Activated T-cell treated with anti-CD3 and anti-CD28 coated beads, Interleukin-2, amount 50 U/mL, for 72 hours (primary cell): ENCODE data around the gene HIPK4. TPM values are rescaled to one million over a fixed set of nuclear protein-coding genes. Genes with fewer than 3 reads are reported as not detected.
"Not testable (repeated sequence)": the region's sequence is repeated elsewhere in the genome, so short reads cannot be mapped to it uniquely, and the experiment has no call there.

Source experiments
- ATAC-seq, 2 donors: fragments of 150-1000 bp; cut with Tn5 transposase; replicated peaks in 1 of 2; 2 replicates each; pipeline ENCODE4 v1.10.0; 2021; ENCODE audit warnings: moderate library complexity in 2 of 2, mild to moderate bottlenecking in 1 of 2
- DNase-seq, 2 donors: peaks; one replicate each; pipeline ENCODE4 v3.0.0; 2021 to 2022; ENCODE audit warnings: mixed read lengths in 1 of 2
- H3K27ac Mint-ChIP-seq: one replicate; pipeline ENCODE4 v1.8.0; 2022; ENCODE audit warnings: mild to moderate bottlenecking, moderate library complexity, mixed read lengths
- H3K27me3 Mint-ChIP-seq: one replicate; pipeline ENCODE4 v1.8.0; 2022; ENCODE audit warnings: low read depth, mixed read lengths
- H3K36me3 Mint-ChIP-seq, 2 donors: one replicate each; pipeline ENCODE4 v1.8.0; 2022; ENCODE audit warnings: mixed read lengths in 2 of 2, mild to moderate bottlenecking in 1 of 2; ENCODE audit not compliant: insufficient read depth in 2 of 2
- H3K4me1 Mint-ChIP-seq: one replicate; pipeline ENCODE4 v1.8.0; 2022; ENCODE audit warnings: low read depth, mixed read lengths
- H3K4me3 Mint-ChIP-seq, 2 donors: one replicate each; pipeline ENCODE4 v1.8.0; 2022; ENCODE audit warnings: mild to moderate bottlenecking in 2 of 2, mixed read lengths in 2 of 2, moderate library complexity in 2 of 2
- H3K9me3 Mint-ChIP-seq, 2 donors: one replicate each; pipeline ENCODE4 v1.8.0; 2022; ENCODE audit warnings: mixed read lengths in 2 of 2
- total RNA-seq, 2 donors: library from RNA; stranded (reverse); gene quantifications; one replicate each; pipeline ENCODE4 v1.2.3, GENCODE V29; 2022

Gene HIPK4
- total RNA-seq, 2 donors from 2014 or later, result 0.12 TPM; not detected in 1

DNA sequence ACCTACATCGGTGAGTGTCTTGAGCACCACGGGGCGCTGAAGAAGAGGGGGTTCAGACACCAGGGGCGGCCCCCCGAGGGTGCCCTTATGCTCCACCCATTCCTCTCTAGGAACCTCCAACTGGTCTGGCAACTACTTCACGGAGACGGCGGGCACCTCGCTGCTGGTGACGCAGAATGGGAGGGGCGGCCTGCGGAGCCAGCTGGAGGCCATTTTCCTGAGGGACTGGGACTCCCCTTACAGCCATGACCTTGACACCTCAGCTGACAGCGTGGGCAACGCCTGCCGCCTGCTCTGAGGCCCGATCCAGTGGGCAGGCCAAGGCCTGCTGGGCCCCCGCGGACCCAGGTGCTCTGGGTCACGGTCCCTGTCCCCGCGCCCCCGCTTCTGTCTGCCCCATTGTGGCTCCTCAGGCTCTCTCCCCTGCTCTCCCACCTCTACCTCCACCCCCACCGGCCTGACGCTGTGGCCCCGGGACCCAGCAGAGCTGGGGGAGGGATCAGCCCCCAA, 12.1 kb downstream of the HIPK4 start:
- ATAC-seq (no peak), DNase-seq (no peak)
- Mint-ChIP-seq H3K4me1 (no peaks in the 10 kb centered on the region), H3K27me3 (no peaks in the 10 kb centered on the region), H3K9me3 (no peaks in the 10 kb centered on the region), H3K27ac (no peak overlapping the region), H3K36me3 (no peaks in the 10 kb centered on the region), H3K4me3 (no peak overlapping the region)

DNA sequence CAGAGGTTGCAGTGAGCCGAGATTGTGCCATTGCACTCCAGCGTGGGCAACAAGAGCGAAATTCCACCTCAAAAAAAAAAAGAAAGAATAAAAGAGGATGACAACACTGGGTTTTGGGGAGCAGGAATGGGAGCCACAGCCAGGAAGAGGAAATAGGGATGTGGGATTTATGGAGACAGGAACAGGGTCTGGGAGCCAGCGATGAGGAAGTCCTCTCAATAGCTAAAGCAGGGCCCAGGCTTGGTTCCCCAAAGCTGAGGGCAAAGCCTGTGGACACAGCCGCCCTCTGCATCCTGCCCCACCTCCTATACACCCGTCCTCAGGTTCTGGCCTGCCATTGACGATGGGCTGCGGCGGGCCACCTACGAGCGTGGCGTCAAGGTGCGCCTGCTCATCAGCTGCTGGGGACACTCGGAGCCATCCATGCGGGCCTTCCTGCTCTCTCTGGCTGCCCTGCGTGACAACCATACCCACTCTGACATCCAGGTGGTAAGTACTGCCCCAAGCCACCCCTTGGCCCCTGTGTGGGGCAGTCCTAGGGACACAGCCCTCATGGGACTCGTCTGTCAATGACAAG, 13.6 kb downstream of the HIPK4 start:
- ATAC-seq, result no peak
- H3K9me3 Mint-ChIP-seq, result no peaks in the 10 kb centered on the region
- H3K4me3 Mint-ChIP-seq, result no peak overlapping the region
- no peaks in the 10 kb centered on the region for H3K27me3 Mint-ChIP-seq
- no peaks in the 10 kb centered on the region for H3K36me3 Mint-ChIP-seq
- no peak overlapping the region for H3K27ac Mint-ChIP-seq
- DNase-seq, result no peak
- H3K4me1 Mint-ChIP-seq, result no peaks in the 10 kb centered on the region

DNA sequence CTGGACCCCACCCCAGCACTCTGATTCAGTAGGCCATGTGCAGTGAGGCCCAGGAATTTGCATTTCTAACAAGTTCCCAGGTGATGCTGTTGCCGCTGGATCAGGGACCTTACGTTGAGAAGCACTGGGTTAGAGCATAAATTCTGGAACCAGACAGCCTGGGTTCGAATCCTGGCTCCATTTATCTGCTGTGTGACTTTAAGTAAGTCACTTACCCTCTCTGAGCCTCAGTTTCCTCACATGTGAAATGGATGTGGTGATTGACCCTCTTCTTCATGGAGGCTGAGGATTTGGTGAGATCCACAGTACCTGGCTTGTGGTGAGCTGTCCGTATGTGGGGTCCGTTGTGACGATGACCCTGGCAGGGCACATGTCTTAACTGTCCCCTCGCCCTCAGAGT, 15.9 kb downstream of the HIPK4 start:
- H3K27ac Mint-ChIP-seq, result no peak overlapping the region
- H3K4me3 Mint-ChIP-seq, result no peak overlapping the region
- ATAC-seq (no peak), DNase-seq (no peak)
- no peaks in the 10 kb centered on the region for H3K4me1 Mint-ChIP-seq
- H3K27me3 Mint-ChIP-seq, result no peaks in the 10 kb centered on the region
- H3K9me3 Mint-ChIP-seq, result no peaks in the 10 kb centered on the region
- H3K36me3 Mint-ChIP-seq, result peaks cover 0 to 2% of the 10 kb centered on the region in 2 donors

DNA sequence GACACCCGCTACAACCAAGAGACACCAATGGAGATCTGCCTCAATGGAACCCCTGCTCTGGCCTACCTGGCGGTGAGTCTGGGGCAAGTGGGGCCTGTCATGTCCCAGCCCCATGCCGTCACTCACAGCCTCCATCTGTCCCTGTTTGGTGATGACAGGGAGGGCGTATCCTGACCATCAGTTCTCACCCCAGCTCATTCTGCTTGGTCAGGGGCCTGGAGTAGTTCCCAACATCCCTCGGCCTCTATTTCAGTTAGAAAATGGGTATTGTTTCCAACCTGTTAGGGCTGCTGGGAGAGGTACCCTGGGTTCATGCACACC, 18.2 kb downstream of the HIPK4 start:
- Mint-ChIP-seq H3K4me1 (no peaks in the 10 kb centered on the region), H3K36me3 (peaks cover 0 to 2% of the 10 kb centered on the region in 2 donors), H3K9me3 (no peaks in the 10 kb centered on the region), H3K27me3 (no peaks in the 10 kb centered on the region), H3K4me3 (no peak overlapping the region), H3K27ac (no peak overlapping the region)
- DNase-seq (no peak), ATAC-seq (no peak)

DNA sequence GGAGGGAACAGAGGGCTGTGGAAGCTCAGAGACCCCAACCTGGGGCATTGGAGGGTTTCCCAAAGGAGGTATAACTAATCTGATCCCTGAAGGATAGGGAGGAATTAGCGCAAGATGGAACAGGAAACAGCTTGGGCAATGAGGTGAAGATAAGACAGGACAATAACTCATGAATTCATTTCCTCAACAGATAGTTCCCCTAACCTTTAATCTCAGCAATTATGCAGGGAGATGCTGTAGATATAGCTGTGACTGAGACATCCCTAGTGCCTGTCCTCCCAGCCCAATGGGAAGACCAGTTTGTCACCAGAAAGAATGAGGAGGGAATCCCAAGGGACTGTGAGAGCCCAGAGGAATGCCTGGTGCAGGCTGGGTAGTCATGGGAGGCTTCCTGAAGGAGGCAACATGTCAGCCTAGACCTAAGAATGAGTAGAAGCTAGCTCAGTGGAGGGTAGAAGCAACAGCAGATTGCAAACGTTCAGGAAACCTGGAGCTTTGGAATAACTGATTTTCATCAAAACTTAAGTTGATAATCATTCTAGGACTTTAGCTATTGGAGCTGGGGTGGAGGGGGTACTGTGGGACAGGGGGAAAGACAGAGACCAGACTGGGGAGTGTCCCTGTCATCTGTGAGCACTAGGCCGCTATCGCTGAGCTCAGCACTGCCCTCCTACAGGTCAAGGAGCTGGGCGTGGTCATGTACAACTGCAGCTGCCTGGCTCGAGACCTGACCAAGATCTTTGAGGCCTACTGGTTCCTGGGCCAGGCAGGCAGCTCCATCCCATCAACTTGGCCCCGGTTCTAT, 18.8 kb downstream of the HIPK4 start:
- Mint-ChIP-seq H3K4me3 (no peak overlapping the region), H3K36me3 (peaks cover 0 to 2% of the 10 kb centered on the region in 2 donors)

DNA sequence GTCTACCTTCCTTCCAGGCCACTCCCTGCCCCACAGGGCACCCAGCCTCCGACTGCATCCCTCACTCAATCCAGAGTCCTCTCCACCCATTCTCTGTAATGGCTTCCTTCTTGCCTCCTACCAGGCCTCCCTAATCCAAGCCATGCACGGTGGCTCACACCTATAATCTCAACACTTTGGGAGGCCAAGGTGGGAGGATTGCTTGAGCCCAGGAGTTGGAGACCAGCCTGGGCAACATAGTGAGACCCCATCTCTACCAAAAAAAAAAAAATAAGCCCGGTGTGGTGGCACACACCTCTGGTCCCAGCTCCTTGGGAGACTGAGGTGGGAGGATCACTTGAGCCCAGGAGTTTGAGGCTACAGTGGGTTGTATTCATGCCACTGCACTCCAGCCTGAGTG, 19.7 kb downstream of the HIPK4 start:
- not testable (repeated sequence) for H3K4me1 Mint-ChIP-seq, H3K9me3 Mint-ChIP-seq, H3K36me3 Mint-ChIP-seq, H3K27me3 Mint-ChIP-seq, H3K27ac Mint-ChIP-seq, ATAC-seq, H3K4me3 Mint-ChIP-seq, DNase-seq

More for the DNA sequence above, 18.8 kb downstream of the HIPK4 start:
- no peak overlapping the region for H3K27ac Mint-ChIP-seq
- no peak for ATAC-seq
- DNase-seq, result no peak
- H3K27me3 Mint-ChIP-seq, result no peaks in the 10 kb centered on the region
- no peaks in the 10 kb centered on the region for H3K9me3 Mint-ChIP-seq
- H3K4me1 Mint-ChIP-seq, result no peaks in the 10 kb centered on the region

DNA sequence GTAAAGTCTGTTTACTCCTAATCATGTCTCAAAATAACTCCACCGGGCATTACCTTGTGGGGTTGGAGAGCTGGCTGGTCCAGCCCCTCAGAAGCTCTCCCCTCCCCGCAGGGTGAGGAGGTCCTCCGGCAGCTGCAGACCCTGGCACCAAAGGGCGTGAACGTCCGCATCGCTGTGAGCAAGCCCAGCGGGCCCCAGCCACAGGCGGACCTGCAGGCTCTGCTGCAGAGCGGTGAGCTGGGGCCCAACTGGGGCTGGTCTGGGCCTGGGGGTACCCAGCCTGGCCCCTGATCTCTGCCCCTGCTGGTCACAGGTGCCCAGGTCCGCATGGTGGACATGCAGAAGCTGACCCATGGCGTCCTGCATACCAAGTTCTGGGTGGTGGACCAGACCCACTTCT, 20.2 kb downstream of the HIPK4 start:
- DNase-seq (no peak), ATAC-seq (no peak)
- Mint-ChIP-seq H3K36me3 (peaks cover 0 to 2% of the 10 kb centered on the region in 2 donors), H3K27ac (no peak overlapping the region), H3K4me1 (peaks cover 8% of the 10 kb centered on the region), H3K4me3 (no peak overlapping the region), H3K9me3 (no peaks in the 10 kb centered on the region), H3K27me3 (no peaks in the 10 kb centered on the region)

DNA sequence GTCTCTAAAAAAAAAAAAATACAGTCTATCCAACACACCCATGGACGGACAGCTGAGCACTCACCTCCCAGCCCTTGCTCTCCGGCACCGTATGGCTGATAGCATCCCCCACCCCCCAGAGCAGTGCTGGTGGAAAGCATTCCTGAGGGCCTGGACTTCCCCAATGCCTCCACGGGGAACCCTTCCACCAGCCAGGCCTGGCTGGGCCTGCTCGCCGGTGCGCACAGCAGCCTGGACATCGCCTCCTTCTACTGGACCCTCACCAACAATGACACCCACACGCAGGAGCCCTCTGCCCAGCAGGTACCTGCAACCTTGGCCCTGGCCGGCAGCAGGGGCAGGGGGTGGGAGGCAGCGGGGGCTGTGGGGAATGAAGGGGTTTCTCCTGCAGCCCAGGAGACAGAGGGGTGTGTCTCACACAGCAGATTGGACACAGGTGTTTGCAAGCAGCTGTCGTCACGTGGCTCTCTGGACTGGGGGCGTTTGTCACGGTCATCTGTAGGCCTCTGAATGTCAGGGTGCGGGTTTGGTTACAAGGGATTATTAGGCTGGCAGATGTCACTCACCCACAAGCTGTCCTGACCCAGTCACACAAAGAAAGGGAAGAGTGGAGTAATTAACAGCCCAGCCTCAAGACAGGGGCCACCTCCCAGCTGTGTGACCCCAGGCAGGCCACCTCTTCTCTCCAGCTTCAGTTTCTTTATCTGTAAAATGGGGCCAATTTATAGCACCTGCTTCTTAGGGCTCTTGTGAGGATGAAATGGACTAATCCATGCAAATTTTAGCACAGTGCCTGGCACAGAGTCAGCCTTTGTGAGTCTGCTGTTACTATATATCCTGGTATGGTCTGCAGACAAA, 22.2 kb downstream of the HIPK4 start:
- Mint-ChIP-seq H3K36me3 (peaks cover 0 to 2% of the 10 kb centered on the region in 2 donors), H3K9me3 (no peaks in the 10 kb centered on the region), H3K27ac (no peak overlapping the region), H3K4me3 (no peak overlapping the region), H3K27me3 (no peaks in the 10 kb centered on the region), H3K4me1 (peaks cover 15% of the 10 kb centered on the region)
- no peak for DNase-seq
- no peak for ATAC-seq

DNA sequence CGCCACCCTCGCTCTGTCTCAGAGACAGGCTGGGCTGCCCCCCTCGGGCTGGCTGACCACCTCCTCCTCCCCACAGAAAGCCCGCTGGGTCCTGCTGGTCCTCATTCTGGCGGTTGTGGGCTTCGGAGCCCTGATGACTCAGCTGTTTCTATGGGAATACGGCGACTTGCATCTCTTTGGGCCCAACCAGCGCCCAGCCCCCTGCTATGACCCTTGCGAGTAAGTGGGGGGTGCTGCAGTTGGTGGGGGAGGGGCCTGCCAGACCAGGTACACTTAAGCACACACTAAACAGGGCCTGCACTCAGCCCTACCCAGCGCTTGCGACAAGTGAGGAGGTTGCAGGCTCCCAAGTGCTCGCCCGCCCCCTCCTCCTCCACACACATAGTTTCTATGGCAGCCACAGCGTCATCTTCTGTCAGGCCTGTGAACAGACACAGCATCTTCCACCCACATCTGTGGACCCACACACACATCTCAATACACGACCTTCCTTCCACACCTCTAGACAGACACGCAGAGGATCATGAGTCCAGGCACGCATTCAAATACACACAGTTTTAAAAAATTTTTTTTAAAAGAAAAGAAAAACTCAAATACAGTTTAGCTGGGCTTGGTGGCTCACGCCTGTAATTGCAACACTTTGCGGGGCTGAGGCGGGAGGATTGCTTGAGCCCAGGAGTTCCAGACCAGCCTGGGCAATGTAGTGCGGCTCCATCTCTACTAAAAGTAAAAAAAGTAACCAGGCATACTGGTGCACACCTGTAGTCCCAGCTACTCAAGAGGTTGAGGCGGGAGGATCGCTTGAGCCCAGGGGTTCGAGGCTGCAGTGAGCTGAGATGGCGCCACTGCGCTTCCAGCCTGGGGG, 23.1 kb downstream of the HIPK4 start:
- H3K4me3 Mint-ChIP-seq, result no peak overlapping the region
- DNase-seq, result no peak
- peaks cover 0 to 2% of the 10 kb centered on the region in 2 donors for H3K36me3 Mint-ChIP-seq
- H3K27me3 Mint-ChIP-seq, result no peaks in the 10 kb centered on the region
- ATAC-seq, result no peak
- no peaks in the 10 kb centered on the region for H3K9me3 Mint-ChIP-seq
- H3K4me1 Mint-ChIP-seq, result peaks cover 15% of the 10 kb centered on the region
- H3K27ac Mint-ChIP-seq, result no peak overlapping the region

DNA sequence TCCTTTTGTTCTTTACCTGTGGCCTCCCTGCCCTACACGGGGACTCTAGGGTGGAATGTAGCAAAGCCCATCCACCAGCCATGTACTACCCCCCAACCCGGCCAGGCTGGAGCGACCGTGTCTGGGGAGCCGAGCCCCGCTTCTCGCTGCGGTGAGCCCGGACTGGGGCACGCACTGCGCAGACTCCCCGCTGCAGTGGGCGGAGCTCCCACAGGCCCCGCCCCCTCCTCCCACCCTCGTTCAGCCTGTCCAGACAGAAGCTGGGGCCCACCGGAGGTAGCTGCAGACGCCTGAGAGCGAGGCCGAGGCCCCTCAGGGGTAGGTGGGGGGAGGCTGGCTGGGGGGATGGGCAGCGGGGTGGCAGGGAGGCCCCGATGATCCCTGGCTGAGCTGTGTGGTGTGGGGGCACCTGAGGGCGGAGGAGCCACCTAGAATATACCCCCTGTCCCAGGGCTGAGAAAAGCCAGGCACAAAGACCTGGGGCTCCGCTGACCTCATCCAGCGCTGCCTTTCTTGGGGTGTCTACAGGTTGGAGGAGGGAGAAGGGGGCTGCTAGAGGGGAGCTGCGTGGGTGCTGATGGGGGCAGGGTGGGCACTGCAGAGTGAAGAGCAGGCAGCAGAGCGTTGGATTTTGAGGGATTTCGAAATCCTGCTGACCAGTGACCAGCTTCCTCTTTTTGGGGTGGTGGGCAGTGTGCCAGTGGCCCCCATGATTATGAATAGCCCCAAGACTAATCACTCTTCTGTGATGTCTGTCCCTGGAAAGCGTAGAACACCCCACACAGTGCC, 24.2 kb downstream of the HIPK4 start:
- Mint-ChIP-seq H3K4me3 (peak overlapping the region; percentile 47 to 68), H3K27ac (no peak overlapping the region), H3K4me1 (peaks cover 15% of the 10 kb centered on the region), H3K36me3 (peaks cover 0 to 2% of the 10 kb centered on the region in 2 donors), H3K9me3 (no peaks in the 10 kb centered on the region), H3K27me3 (no peaks in the 10 kb centered on the region)
- ATAC-seq, result peak; percentile 72 to 79
- peak; percentile 39 to 43 for DNase-seq

DNA sequence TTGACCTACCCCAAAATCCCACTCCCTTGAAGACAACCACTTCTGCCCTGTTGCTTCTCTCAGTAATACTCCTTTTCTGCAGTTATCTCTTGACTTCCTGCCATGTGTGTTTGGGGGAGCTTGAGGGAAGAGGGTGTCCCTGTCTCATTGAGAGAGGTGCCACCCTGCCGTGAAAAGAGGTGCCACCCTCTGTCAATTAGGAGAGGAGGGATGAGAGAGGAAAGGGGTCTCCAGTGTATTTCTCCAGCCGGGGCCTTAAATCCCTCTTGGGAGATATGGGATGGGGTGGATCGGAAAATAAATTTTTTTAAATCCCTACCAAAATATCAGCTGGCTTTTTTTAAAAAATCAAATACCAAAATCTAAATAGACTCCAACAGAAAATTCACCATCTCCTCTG, 25.0 kb downstream of the HIPK4 start:
- Mint-ChIP-seq H3K4me1 (peaks cover 15% of the 10 kb centered on the region), H3K36me3 (no peaks in the 10 kb centered on the region), H3K27me3 (no peaks in the 10 kb centered on the region), H3K27ac (no peak overlapping the region), H3K9me3 (no peaks in the 10 kb centered on the region), H3K4me3 (peak overlapping the region; percentile 34 to 68)
- DNase-seq, result no peak
- ATAC-seq, result no peak

DNA sequence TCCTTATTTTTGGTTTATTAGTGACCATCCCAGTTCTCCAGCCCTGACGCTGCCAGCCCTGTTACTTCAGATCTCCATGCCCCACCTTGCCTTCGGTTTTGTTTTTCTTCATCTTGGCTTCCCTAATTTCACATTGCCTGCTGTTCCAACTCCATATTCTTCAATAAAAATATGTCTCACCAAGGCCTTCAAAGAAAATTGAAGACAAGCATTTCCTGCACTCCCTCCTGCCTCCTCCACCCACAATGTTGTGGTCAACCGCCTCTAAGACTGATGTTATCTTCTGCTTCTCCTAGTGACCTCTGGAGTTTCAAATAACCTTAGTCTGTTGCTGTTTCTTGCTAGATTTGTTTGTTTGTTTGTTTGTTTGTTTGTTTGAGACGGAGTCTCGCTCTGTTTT, 26.9 kb downstream of the HIPK4 start:
- no peak overlapping the region for H3K4me3 Mint-ChIP-seq
- no peak for ATAC-seq

More for the DNA sequence above, 26.9 kb downstream of the HIPK4 start:
- Mint-ChIP-seq H3K27ac (no peak overlapping the region), H3K9me3 (no peaks in the 10 kb centered on the region), H3K27me3 (no peaks in the 10 kb centered on the region), H3K36me3 (no peaks in the 10 kb centered on the region), H3K4me1 (peaks cover 15% of the 10 kb centered on the region)
- DNase-seq, result no peak
